ENCODE data around the gene PRKD1. TPM values are rescaled to one million over a fixed set of nuclear protein-coding genes. Genes with fewer than 3 reads are reported as not detected.
"Not testable (repeated sequence)": the region's sequence is repeated elsewhere in the genome, so short reads cannot be mapped to it uniquely, and the experiment has no call there.

Gene PRKD1
- total RNA-seq, 2 donors from 2014 or later, result 1.0 to 2.8 TPM

DNA sequence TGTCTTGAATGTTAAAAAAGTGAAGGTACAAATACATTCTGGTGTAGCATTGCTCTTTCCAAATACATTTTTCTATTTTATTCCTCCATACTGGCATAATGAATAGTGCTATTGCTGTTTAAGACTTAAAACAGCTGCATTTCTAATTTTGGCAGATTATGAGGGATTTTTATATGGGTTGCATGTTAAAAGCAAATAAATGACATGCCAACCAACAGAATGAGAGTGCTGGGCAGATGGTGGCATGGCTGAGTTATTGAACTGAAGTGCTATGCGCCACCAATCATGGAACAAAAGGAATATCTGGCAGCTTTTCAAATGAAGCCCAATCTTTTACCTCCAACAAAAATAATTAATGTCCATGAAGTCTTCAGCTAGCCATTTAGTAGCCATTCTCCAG, 215.0 kb downstream of the PRKD1 start:
- Histone ChIP-seq H3K9me3 (no peaks in the 10 kb centered on the region), H3K27me3 (no peaks in the 10 kb centered on the region), H3K4me1 (no peaks in the 10 kb centered on the region), H3K9ac (ENCODE audit: low read depth in 2 of 2, low read length in 2 of 2) (no peak overlapping the region), H3K36me3 (no peaks in the 10 kb centered on the region), H3K4me3 (no peak overlapping the region), H3K27ac (no peak overlapping the region)
- TF ChIP-seq CTCF (IDR thresholded peaks at IDR 0.05), result no peak
- intact Hi-C loops (cut with DNase I), result no loop called here
- no peak for DNase-seq

DNA sequence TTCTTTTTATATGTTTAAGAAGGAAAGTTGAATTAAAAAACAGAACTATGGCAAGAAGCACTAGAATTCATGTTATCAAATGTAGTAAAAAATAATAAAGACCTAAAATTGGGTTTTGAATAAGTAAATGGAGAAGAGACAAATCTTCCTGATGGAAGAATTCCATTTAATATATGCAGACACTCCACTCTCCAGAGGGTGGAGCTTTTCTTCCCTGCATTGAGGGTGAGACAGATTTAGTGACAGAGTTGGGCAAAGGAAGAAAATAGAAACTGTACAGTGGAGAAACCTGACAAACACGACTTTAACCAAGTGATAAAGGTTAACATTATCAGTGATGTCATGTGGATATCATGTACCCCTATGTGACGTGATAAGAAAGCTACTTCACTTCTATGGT, 217.6 kb downstream of the PRKD1 start:
- Histone ChIP-seq H3K4me1 (no peaks in the 10 kb centered on the region), H3K27me3 (no peaks in the 10 kb centered on the region), H3K36me3 (no peaks in the 10 kb centered on the region), H3K4me3 (no peak overlapping the region), H3K9me3 (no peaks in the 10 kb centered on the region), H3K9ac (ENCODE audit: low read depth in 2 of 2, low read length in 2 of 2) (no peak overlapping the region), H3K27ac (no peak overlapping the region)
- DNase-seq, result no peak
- TF ChIP-seq CTCF (IDR thresholded peaks at IDR 0.05), result no peak
- intact Hi-C loops (cut with DNase I), result no loop called here

DNA sequence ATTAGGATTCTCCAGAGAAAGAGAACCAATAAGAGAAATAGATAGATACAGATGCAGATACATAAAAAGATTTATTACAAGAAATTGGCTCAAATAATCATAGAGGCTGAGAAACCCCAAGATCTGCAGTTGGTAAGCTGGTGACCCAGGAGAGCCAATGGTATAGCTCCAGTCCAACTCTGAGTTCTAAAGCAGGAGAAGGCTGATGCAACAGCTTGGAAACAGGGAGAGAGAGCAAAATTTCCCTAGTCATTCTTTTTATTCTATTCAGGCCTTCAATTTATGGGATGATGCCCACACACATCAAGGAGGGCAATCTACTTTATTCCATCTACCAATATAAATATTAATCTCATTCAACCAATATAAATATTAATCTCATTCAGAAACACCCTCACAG, 218.2 kb downstream of the PRKD1 start:
- no peaks in the 10 kb centered on the region for H3K27me3 ChIP-seq
- no peaks in the 10 kb centered on the region for H3K9me3 ChIP-seq
- H3K27ac ChIP-seq, result no peak overlapping the region
- H3K4me1 ChIP-seq, result no peaks in the 10 kb centered on the region
- intact Hi-C loops (cut with DNase I), result no loop called here
- H3K4me3 ChIP-seq, result no peak overlapping the region
- H3K9ac ChIP-seq (ENCODE audit: low read depth in 2 of 2, low read length in 2 of 2), result no peak overlapping the region
- H3K36me3 ChIP-seq, result no peaks in the 10 kb centered on the region
- no peak for DNase-seq
- no peak for TF ChIP-seq CTCF (IDR thresholded peaks at IDR 0.05)

DNA sequence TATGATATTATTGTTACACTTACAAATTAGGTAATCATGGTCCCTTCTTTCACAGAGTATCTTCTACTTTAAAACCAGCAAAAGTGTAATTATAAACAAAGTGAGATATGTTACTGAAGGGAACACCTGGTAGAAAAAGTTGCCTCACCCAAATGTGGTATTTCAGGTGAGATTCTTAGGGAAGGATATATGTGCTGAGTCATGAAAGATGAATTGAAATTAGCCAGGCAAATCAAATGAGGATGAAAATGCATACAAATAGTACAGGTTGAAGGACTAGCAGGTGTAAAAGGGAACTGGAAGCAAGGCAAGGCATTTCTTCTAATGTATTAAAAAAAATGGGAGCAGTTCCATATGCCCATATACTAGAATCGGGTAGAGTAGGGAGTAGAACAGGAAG, 220.9 kb downstream of the PRKD1 start:
- Histone ChIP-seq H3K27ac (no peak overlapping the region), H3K27me3 (no peaks in the 10 kb centered on the region), H3K9me3 (no peaks in the 10 kb centered on the region), H3K9ac (ENCODE audit: low read depth in 2 of 2, low read length in 2 of 2) (no peak overlapping the region), H3K4me3 (no peak overlapping the region), H3K4me1 (no peaks in the 10 kb centered on the region), H3K36me3 (no peaks in the 10 kb centered on the region)
- intact Hi-C loops (cut with DNase I), result no loop called here
- no peak for DNase-seq
- TF ChIP-seq CTCF (IDR thresholded peaks at IDR 0.05), result no peak

GRCh38 chr14:29705801-29706200, 221.8 kb downstream of the PRKD1 start:
- DNase-seq, result no peak
- no peaks in the 10 kb centered on the region for H3K27me3 ChIP-seq
- H3K27ac ChIP-seq, result no peak overlapping the region
- no peak overlapping the region for H3K4me3 ChIP-seq
- intact Hi-C loops (cut with DNase I), result no loop called here
- no peaks in the 10 kb centered on the region for H3K4me1 ChIP-seq
- no peaks in the 10 kb centered on the region for H3K36me3 ChIP-seq
- TF ChIP-seq CTCF (IDR thresholded peaks at IDR 0.05), result no peak
- H3K9ac ChIP-seq (ENCODE audit: low read depth in 2 of 2, low read length in 2 of 2), result no peak overlapping the region
- no peaks in the 10 kb centered on the region for H3K9me3 ChIP-seq

DNA sequence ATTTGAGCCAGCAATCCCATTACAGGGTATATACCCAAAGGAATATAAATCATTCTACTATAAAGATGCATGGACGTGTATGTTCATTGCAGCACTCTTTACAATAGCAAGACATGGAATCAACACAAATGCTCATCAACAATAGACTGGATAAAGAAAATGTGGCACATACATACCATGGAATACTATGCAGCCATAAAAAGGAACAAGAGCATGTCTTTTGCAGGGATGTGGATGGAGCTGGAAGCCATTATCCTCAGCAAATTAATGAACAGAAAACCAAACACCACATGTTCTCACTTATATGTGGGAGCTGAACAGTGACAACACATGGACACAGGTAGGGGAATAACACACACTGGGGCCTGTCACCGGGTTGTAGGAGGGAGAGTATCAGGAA, 238.1 kb downstream of the PRKD1 start:
- H3K4me1 ChIP-seq; DNase-seq; H3K27ac ChIP-seq; H3K9ac ChIP-seq (ENCODE audit: low read depth in 2 of 2, low read length in 2 of 2); H3K27me3 ChIP-seq; H3K4me3 ChIP-seq; H3K9me3 ChIP-seq; intact Hi-C loops (cut with DNase I); H3K36me3 ChIP-seq: not testable (repeated sequence)

All from colonic mucosa (tissue), 4 donors.